ENCODE results near the gene HNRNPF.

Gene HNRNPF

GRCh38 chr10:43361547-43362190 is 47.3 kb downstream of the HNRNPF start:
- CTCF ChIA-PET = no interaction called here
- POLR2A ChIA-PET = no interaction called here
- peak overlapping the region; percentile 6; the same call in 1 of the 2 replicates for H3K4me3 ChIP-seq (ENCODE audit: low read depth, low read length)
- H3K4me1 ChIP-seq (ENCODE audit: control insufficient read depth, insufficient read depth, low read length) = no peaks in the 10 kb centered on the region
- H3K9me3 ChIP-seq (ENCODE audit: control insufficient read depth, insufficient read depth, low read depth, low read length) = no peaks in the 10 kb centered on the region
- TF ChIP-seq ELK4 (IDR thresholded peaks at IDR 0.05; ENCODE audit: borderline replicate concordance, low read depth, low read length) (no peak), OVOL3 (tag by site-specific recombination; IDR thresholded peaks at IDR 0.05) (no peak), SCRT1 (tag by site-specific recombination; IDR thresholded peaks at IDR 0.05; ENCODE audit: borderline replicate concordance) (no peak), ZNF660 (tag by site-specific recombination; IDR thresholded peaks at IDR 0.05) (no peak), ZNF600 (tag by site-specific recombination; IDR thresholded peaks at IDR 0.05) (no peak), ZNF670 (tag by site-specific recombination; IDR thresholded peaks at IDR 0.05; ENCODE audit: low read depth) (no peak)
- no peak overlapping the region for H3K27ac ChIP-seq (ENCODE audit: extremely low read depth, low read depth, low read length)
- no peaks in the 10 kb centered on the region for H3K36me3 ChIP-seq (ENCODE audit: control insufficient read depth in 2 of 2, insufficient read depth in 1 of 2, low read length in 2 of 2)

GRCh38 chr10:43360086-43360485 is 48.9 kb downstream of the HNRNPF start:
- Histone ChIP-seq H3K9me3 (ENCODE audit: control insufficient read depth, insufficient read depth, low read depth, low read length) (no peaks in the 10 kb centered on the region), H3K4me3 (ENCODE audit: low read depth, low read length) (no peak overlapping the region), H3K27ac (ENCODE audit: extremely low read depth, low read depth, low read length) (no peak overlapping the region), H3K4me1 (ENCODE audit: control insufficient read depth, insufficient read depth, low read length) (0 out of 2 replicates have a peak, but pooled peaks cover 3% of the 10 kb centered on the region), H3K36me3 (ENCODE audit: control insufficient read depth in 2 of 2, insufficient read depth in 1 of 2, low read length in 2 of 2) (no peaks in the 10 kb centered on the region)
- POLR2A ChIA-PET = interaction anchor here (0.7 kb wide), 2 partner anchors 40 to 68 kb away, joined by 3 read pairs; no protein-coding TSS in a partner anchor
- CTCF ChIA-PET = interaction anchor here (0.6 kb wide), 1 partner anchor 8 kb away, joined by 3 read pairs; no protein-coding TSS in a partner anchor
- TF ChIP-seq ZNF155 (tag by site-specific recombination; IDR thresholded peaks at IDR 0.05) (no peak), OSR2 (tag by site-specific recombination; IDR thresholded peaks at IDR 0.05) (no peak), ZNF335 (tag by site-specific recombination; conservative IDR thresholded peaks at IDR 0.05) (no peak), BCL11A (tag by site-specific recombination; IDR thresholded peaks at IDR 0.05; ENCODE audit: low read depth) (no peak), ZXDB (tag by site-specific recombination; IDR thresholded peaks at IDR 0.05) (no peak), ZFP3 (tag by site-specific recombination; IDR thresholded peaks at IDR 0.05; ENCODE audit: low read depth) (no peak), ZNF223 (tag by site-specific recombination; IDR thresholded peaks at IDR 0.05) (no peak), ZNF501 (tag by site-specific recombination; IDR thresholded peaks at IDR 0.05) (no peak), ZSCAN4 (tag by site-specific recombination; IDR thresholded peaks at IDR 0.05) (no peak), ZBTB21 (tag by site-specific recombination; IDR thresholded peaks at IDR 0.05) (no peak), ZNF513 (tag by site-specific recombination; IDR thresholded peaks at IDR 0.05) (no peak), GFI1B (tag by site-specific recombination; IDR thresholded peaks at IDR 0.05) (no peak), ZNF580 (tag by site-specific recombination; IDR thresholded peaks at IDR 0.05) (no peak), ZNF423 (tag by site-specific recombination; IDR thresholded peaks at IDR 0.05) (no peak), ZNF791 (tag by site-specific recombination; IDR thresholded peaks at IDR 0.05) (no peak), ZNF391 (tag by site-specific recombination; IDR thresholded peaks at IDR 0.05; ENCODE audit: borderline replicate concordance, low read depth) (no peak), ZNF585B (tag by site-specific recombination; IDR thresholded peaks at IDR 0.05) (no peak), KLF8 (tag by site-specific recombination; IDR thresholded peaks at IDR 0.05) (no peak), PBX3 (CRISPR knock-in tag; IDR thresholded peaks at IDR 0.05) (no peak), ZNF37A (tag by site-specific recombination; IDR thresholded peaks at IDR 0.05) (no peak)

Measured in HEK293 (cell line).